Stimulated activated CD4-positive, alpha-beta T cell treated with anti-CD3 and anti-CD28 coated beads, Interleukin-4, amount 100 ng/mL, for 24 hours (primary cell): ENCODE data around the gene DUS3L.
"Not testable (repeated sequence)": the region's sequence is repeated elsewhere in the genome, so short reads cannot be mapped to it uniquely, and the experiment has no call there.

ENCODE experiments used
- DNase-seq: peaks from one replicate; pipeline ENCODE4 v3.0.0-alpha.2; 2020

The DUS3L gene

DNA sequence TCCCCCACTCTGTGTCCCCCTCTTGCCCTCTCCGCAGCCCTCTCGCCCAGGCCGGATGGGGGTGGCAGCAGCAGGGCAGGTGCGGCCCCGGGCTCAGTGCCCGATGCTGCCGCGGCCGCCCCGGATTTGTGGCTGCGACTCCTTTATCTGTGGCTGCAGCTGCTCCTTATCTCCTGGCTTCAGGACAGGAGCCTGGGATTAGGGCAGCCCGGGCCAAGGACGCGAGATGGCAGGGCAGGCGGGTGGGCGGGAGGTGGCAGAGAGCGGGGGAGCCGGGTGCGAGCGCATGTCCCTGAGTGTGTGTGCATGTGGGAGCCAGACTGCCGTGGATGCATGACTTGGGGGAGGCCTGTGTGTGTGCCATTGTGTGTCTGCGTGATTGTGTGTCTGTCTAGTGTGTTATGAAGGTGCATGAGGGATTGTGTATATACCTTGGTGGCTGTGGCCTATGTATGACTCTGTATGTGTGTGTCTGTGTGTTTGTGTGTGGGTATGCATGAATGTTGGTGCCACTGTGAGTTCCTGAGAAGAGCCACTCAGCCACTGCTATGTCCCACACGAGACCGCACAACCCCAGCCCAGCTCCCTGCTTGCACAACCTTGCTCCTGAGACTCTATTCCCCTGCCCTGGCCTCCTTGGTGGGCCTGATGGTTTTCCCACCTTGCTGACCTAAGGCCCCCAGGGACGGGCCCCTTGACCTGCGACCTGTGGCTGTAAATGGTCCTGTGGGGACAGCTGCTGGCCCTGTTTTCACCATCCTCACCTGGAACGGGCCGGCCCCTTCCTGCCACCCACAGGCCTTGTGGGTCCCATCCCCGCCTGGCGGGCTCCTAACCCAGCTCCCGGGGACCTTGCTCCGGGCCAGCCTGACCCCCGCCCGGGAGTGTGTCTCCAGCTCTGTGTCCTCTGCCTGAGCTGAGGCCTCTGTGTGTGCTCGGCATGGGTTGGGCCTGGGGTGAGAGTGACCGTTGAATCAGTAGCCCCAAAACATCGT is 8.6 kb upstream of the DUS3L start:
- no peak for DNase-seq

DNA sequence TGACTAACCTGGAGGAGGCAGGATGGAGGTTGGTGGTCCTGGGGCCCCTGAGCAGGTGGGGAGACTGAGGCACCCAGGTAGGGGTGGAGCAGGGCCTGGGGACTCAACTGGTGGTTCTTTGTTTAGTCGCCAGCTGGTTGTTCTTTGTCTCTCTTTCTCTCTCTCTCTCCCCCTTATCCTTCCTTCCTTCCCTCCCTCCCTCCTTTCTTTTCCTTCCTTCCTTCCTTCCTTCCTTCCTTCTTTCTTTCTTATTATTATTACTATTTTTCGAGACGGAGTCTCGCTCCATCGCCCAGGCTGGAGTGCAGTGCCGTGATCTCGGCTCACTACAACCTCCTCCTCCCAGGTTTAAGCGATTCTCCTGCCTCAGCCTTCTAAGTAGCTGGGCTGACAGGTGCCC is 7.3 kb upstream of the DUS3L start:
- DNase-seq: no peak

DNA sequence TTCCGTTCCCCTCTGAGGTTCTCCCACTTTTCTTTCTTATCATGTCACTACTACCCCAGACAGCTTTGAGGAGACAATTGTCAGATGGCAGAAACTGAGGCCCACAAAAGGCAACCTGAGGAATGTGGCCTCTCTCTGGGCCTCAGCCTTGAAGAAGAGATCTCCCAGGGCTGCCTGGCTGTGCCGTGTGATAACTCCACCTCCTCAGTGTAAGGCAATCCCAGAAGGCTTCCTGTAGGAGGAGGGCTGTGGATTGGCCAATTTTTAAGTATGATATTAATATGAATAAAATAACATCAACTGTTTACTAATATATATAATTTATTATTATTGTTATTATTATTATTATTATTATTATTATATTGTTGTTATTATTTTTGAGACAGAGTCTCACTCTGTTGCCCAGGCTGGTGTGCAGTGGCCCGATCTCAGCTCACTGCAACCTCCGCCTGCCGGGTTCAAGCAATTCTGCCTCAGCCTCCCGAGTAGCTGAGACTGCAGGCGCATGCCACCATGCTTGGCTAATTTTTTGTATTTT is 4.5 kb upstream of the DUS3L start:
- no peak for DNase-seq

DNA sequence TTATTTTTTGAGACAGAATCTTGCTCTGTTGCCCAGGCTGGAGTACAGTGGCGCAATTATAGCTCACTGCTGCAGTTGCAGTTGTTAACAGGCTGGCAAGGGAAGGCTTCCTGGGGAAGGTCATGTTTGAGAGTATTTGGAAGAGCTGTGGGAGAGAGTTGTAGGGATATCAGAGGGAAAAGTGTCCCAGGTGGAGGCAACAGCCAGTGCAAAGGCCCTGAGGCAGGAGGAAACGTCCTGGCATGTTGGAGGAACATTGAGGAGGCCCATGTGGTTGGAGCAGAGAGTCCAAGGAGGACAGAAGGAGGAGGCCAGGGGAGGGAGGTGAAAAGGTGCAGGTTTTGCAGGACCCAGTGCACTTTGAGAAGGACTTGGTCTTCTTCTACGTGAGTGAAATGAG is 2.2 kb upstream of the DUS3L start:
- no peak for DNase-seq

DNA sequence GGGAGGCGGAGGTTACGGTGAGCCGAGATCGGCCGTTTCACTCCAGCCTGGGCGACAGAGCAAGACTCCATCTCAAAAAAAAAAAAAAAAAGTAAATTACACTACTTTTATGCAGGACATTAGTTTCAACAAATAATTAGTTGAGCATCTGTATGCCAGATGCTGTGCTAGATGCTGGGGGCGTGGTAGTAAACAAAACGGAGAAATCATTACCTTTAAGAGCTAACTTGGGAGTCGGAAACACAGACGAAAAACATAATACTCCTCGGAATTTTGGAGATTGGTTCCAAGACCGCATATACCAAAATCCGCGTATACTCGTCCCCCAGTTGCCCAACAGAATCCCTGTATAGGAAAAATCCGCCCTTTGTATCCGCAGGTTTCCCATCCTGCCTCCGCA is 1.3 kb upstream of the DUS3L start:
- DNase-seq: no peak

DNA sequence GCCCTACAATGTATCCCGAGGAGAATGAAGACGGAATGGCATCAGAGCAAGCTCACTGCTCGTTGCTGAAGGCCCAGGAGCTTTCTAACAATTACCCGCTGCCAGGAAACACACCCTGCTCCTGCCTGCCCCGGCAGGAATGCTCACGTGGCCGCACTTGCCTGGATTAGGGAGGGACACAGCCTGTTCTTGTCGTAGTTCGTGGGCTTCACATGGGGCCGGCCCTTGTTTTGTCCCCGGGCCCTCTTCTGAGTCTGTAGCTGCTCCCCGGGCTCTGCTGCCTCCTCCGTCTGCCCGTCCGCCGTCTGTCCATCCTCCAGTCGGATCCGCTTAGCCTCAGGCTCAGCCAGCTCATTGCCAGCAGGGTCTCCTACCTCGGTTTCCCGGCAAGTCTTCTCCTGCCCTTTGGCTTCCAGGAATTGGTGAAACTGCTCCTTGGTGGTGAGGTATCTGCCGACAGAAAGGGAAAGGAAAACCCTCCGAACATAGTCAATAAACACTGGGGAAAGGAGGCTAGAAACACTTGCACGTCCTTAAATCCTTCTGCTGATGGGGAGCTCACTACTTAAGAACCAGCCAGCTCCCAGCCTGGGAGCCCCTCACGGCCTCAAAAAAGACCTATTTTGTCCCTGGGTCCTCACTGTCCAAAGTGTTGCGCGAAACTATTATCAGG is 941 bp downstream of the DUS3L start:
- DNase-seq: no peak

DNA sequence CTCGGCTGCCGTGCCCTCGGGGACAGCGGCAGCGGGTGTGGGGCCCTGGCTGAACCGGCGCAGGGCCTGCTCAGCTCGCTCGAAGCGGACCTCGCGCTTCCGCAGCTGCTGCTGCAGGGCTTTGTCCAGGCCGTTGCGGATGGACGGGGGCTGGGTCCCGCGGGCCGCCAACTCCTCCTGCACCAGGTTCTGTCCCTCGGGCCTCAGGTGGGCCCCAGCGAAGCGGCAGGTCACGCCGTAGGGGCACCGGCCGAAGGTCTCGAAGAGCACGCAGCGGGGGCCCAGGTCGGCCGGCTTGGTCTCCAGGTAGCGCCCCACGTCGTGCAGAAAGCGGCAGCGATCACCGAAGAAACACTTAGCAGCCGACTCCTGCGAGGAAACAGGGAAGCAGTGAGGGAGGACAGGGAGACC is 1.6 kb downstream of the DUS3L start:
- DNase-seq: no peak

DNA sequence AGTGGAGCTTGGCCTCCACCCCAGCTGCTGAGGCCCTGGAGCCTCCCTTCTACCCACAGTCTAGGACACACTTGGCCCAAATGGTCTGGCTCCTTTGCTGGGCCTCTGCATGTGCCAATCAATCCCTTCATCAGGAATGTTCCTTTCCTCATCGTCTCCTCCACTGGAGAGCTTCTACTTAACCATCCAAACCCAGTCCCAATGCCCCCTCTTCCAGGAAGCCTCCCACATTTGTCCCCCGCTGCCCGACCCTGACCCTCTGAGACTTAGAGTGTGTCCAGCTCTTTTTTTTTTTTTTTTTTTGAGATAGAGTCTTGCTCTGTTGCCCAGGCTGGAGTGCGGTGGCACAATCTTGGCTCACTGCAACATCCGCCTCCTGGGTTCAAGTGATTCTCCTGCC is 2.5 kb downstream of the DUS3L start:
- DNase-seq: no peak

DNA sequence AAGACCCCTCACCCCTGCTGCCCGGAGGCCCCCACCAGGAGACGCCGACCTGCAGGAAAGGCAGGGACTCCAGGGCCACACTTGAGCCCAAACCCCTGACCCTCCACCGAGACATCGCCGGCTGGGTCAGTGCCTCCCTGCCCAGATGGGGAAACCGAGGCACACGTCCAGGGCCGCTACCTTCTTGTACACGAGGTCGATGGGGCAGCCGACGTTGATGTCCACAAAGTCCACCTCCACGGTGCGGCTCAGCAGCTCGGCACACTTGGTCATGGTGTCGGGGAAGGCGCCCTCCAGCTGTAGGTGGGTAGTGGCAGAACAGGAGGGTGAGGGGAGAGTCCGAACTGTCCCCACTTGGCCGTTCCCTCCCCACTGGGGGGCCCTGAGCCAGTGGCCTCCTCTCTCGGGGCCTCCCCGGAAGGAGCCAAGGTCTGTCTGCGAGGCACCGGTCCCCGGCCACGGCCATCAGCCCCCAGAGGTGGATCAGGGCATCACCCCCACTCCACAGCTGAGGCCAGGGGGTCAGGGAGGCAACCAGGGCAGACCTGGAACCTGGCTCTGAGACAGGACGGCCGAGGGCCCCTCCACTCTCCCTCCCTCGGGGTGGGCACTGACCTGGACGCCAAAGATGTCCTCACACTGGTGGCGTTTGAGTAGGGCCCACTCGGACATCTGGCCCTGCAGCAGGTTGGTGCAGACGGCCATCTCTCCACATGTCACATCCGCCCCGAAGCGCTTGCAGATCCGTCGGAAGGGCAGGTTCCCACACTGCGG is 3.4 kb downstream of the DUS3L start:
- no peak for DNase-seq

DNA sequence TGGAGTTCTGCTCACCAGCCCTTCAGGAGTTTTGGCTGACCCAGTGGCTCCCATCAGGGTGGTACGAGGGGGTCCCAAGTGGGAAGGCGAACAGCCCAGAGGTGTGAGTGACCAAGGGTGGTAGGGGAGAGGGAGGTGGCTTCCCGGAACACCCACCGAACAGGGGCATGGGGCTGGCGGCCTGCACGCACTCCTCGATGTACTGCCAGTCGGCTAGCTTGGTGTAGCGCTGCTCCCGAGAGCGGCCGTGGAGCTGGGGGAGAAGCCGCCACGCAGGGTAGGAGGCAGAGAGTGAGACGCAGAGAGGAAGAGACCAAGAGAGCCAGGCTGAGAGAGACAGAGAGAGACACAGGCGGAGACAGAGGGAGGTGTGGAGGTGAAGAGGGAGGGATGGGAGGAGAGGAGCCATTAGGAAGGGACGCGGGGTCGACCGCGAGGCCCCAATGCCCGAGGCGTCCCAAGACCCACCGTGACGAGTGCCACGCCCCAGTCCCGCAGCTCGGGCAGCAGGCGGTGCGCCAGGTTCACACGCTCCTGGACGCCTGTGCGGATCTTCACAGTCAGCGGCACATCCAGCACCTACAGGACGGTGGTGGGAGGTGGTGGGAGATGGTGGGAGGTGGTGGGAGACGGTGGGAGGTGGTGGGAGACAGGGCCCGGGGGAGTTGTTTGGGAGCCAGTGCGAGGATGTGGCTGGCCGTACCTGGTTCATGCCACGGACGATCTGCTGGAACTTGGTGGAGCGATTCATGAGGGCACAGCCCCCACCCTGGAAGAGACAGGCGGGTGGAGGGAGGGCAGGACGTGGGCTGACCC is 4.2 kb downstream of the DUS3L start:
- DNase-seq: no peak

DNA sequence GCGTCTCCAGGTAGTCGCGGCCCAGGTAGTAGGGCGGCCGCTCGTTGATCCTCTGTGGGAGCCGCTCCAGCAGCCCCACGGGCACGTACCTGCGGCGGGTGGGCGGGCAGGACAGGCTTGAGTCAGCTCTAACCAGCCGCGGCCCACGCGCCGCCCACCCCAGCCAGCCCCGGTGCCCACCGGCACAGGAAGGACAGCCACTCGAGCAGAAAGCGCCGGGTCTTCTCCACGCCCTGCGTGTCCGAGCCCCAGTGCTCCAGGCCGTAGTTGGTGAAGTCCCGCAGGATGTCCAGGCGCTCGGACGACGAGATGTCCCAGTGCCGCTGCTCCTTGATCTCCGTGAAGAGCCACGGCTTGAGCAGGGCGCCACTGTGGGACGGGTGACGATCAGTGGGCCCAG is 5.5 kb downstream of the DUS3L start:
- DNase-seq: no peak

DNA sequence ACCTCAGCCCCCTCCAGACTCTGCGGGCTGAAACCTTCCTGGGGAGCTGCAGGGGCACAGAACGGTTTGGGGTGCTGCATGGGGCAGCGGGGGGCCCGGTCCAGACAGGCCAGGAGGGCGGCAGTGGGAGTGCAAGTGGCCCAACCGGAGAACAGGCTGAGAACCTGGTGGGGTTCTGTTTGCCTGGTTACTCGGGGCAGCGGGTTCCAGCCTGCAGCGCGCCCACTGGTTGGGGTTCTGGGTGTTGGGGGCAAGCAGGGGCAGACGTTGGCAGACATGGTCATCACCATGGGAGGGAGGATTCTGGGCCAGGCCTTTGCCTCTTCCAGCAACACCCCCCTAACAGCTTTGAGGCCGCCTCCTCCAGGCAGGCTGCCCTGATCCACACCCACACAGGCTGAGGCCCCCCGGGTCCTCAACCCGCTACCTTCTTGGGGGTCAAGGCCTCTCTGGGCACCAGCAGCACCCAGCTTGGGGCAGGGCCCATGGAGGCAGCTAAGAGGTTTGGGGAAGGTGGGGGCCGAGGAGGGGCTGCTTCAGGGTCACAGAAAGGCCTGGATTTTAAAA is 6.3 kb downstream of the DUS3L start, which contains the start of gene PRR22:
Gene PRR22, minus strand, starts transcription at position 166 of the 567 bp plus-strand sequence. Its CDS starts 86 bp downstream, at position 80.
- no peak for DNase-seq

DNA sequence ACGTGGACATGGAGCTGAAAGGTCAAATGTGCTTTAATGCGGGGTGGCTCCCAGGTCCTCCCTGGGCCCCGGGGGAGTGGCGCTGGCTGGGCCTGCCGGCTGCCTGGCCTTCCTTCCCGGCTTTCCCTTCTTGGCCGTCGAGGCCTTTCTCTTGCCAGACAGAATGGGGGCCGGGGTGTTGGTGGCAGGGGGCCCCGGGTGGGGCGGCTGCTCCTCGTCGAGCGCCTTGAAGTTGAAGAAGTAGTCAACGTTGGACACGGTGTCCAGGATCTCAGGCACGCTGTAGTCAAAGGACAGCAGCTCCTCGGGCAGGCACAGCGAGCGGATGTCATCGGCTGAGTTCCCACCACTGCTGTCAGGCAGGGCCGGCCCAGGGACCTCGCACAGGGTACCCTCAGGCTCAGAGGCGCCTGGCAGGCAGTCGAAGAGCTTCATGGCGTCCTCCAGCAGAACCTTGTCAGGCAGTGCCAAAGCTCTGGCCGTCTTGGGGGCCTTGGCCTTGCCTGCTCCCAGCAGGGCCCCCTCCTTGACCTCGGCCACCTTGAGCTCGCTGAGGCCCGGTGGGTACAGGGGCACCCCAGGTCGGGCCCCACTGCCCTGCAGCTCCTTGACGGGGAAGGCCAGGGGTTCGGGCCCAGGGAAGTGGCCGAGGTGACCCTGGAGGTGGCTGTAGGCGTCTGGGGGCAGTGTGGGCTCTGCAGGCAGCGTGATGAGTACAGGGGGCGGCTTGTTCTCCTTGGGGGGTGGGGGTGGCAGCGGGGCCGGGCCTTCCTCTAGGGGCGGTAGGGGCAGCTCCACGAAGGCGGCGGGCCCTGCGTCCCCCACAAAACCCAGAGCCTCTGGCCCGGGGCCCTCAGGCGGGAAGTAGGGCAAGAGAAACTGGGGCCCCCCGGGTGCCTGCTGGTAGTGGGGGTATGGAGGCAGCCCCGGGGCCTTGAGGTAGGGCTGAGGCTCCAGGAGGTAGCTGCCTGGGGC is 7.7 kb downstream of the DUS3L start:
- no peak for DNase-seq

DNA sequence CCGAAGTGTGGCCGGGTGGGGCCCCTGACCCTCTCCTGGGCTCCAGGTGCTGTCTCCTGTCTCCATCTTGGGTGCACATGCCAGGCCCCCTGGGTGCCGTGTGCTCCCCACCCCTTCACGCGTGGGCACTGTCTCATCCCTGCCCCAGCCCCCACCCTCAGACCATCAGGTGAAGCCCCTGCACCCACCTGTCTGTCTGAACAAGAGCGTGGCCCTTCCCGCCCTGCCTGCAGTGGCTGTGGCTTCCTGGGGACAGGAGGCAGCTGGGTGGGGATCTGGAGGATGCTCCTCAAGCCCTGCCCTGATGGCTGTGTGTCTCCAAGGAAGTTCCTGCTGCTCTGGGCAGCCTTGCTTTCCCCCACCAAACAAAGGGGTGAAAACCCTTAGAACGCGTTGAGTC is 8.6 kb downstream of the DUS3L start:
- no peak for DNase-seq

DNA sequence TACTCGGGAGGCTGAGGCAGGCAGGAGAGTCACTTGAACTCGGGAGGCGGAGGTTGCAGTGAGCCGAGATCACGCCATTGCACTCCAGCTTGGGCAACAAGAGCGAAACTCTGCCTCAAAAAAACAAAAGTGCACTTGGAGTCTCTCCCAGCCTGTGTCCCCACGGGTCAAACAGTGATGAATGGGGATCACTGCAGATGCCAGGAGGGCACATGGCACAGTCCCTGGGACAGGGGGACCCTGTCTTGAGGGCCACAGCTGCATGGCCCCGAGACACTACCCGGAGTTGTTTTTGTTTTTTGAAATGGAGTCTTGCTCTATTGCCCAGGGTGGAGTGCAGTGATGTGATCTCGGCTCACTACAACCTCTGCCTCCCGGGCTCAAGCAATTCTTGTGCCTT is 10.0 kb downstream of the DUS3L start:
- DNase-seq: not testable (repeated sequence)

DNA sequence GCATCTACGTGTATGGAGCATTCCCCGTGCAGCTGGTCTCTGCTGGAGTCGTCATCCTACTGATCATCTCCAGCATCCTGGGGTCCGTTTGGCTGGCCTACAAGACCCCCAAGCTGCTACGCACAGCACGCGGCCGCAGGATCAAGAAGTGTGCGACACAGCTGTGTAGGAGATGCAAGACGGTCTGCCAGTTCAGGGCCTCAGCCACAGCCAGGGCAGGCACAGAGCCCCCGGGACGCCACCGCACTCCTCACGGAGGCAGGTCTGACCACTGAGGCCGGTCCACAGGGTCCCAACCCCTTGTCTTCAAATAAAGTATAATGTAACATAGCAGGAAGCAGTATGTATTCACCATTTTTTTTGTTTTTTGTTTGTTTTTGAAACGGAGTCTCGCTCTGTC is 12.6 kb downstream of the DUS3L start:
- DNase-seq: no peak

DNA sequence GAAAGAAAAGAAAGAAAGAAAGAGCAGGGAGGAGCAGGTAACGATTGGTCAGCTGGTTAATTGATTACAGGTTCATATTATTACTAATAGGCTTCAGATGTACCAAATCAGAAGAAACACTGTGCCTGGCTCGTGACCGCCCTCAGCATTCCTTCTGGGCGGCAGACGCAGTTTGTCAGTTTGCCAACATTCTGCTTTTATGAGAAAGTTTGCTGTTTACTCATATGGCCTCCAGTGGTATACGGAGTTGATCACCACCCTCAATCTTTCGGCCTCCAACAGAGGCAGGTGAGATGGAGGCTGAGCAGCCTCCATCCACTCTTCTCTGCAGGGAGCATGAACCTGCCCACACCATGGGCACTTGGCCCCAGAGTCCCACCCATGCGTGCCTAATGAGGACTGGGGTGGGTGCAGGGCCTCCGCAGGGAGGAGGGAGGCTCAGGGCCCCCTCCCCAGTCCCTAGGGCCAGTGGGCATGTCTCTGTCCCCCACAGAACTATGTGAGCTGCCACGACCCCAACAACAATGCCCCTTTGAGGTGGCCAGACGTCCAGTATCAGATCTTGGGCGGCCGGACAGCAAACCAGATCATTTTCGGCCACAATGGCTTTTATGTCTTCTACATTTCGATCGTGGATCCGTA is 15.2 kb downstream of the DUS3L start:
- no peak for DNase-seq

DNA sequence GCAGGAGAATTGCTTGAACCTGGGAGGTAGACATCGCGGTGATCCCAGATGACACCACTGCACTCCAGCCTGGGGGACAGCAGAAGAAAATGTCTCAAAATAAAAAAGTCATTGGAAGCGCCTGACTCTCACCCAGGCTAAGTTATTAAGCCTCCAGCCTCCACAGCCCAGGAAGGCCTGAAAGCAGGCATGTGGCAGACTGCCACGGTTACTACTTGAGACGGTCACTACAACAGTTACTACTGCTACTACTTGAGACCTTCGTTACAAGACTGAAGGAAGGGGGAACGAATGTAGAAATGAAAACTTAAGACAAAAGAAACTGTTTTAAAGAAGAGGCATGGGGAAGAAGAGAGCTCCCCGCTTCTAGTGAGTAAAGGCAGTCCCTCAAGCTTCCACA is 16.0 kb downstream of the DUS3L start:
- no peak for DNase-seq

DNA sequence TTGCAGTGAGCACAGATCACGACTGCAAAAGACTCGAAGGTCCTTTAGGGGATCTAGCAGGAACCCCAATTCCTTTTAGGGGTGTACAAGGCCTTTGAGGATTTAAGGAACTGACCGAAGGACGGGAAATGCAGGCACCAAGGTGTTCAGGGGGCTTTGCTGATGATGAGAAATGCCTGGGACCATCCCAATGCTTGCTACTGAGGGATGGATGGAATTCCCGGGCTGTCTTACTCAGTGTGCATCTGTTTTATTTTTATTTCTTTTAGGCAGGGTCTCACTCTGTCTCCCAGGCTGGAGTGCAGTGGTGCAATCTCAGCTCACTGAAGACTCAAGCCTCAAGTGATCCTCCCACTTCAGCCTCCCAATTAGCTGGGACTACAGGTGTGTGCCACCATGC is 17.7 kb downstream of the DUS3L start:
- DNase-seq: no peak

DNA sequence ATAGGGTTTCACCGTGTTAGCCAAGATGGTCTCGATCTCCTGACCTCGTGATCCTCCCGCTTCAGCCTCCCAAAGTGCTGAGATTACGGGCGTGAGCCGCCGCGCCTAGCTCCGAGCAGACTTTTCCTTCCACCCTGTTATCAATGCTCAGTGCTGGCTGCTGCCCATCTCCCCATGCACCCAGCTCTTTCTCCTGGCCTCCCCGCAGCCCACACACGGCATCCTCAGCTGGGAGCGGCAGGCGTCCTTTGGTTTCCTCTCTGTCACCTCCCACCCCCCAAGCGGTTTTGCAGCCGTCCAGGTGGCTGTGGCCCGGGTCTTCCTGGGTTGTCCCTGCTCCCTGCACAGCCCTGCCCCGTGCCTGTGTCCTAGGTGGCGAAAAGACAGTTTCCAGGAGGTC is 18.5 kb downstream of the DUS3L start:
- no peak for DNase-seq
